ENCODE data around the gene GRM2.
"Not testable (repeated sequence)": the region's sequence is repeated elsewhere in the genome, so short reads cannot be mapped to it uniquely, and the experiment has no call there.

Gene GRM2

DNA sequence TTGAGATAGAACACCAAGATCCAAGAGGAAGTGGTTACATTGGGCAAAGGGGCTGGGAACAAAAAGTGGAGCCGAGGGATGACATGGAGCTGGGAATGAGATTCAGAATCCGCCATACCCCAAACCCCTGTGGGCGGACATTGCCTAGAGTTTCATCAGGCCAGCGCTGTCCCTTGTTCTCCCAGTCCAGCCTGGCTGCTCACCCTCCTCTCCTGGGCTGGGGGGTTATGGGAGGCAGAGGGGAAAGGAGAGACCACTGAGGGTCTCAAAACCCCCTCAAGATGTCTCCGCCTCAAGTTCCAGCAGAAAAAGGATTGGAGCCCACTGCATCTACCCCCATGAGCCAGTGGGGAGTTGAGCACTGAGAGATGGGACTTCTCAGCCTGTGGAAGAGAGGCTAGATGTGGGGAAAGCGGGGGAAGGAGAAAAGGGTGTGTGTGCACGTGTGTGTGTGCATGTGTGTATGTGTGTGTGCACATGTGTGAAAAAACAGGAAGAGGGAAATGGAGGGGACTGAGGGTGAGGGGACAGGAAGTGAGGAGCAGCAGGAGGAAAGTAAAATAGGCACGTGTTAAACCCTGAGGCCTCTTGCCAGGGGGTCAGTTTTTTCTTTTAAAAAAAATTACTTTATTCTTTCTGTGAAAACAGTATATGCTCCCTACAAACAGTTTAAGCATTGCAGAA is 14.3 kb downstream of the GRM2 start:
- DNase-seq = no peak

GRCh38 chr3:51722362-51722761 is 15.5 kb downstream of the GRM2 start:
- no peak for DNase-seq

DNA sequence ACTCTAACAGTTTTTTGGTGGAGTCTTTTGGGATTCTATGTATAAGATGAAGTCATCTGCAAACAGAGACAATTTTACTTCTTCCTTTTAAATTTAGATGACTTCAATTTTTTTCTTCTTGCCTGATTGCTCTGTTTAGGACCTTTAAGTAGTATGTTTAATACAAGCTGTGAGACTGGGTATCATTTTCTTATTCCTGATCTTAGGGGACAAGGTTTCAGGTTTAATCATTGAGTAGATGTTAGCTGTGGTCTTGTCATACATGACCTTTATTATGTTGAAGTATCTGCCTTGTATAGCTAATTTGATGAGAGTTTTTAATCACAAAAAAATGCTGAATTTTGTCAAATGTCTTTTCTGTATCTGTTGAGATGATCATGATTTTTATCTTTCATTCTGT is 20.6 kb downstream of the GRM2 start:
- DNase-seq = no peak

DNA sequence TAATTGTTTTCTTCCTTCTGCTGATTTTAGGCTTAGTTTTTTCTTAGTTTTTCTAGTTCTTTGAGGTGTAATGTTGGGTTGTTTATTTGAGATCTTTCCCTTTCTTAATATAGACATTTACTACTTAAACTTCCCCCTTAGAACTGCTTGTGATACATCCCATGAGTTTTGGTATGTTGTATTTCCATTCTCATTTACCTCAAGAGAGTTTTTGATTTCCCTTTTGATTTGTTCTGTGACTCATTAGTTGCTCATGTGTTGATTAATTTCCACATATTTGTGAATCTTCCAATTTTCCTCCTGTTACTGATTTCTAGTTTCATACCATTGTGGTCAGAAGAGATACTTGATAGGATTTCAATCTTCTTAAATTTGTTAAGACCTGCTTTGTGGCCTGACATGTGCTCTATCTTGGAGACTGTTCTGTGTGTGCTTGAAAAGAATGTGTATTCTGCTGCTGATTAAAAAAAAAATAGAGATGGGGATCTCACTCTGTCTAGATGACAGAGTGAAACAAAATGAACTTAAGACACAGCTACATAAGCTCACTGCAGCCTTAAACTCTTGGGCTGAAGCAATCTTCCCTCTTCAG is 22.3 kb downstream of the GRM2 start:
- no peak for DNase-seq

GRCh38 chr3:51733859-51734571 is 27.1 kb downstream of the GRM2 start:
- no peak for DNase-seq

- no peak for DNase-seq
These were observed 27.7 kb downstream of the GRM2 start for GRCh38 chr3:51734572-51734907.

- no peak for DNase-seq
These were observed 28.2 kb downstream of the GRM2 start for GRCh38 chr3:51735039-51735438.

- DNase-seq = no peak
These were observed 29.1 kb downstream of the GRM2 start for GRCh38 chr3:51735950-51736349.

GRCh38 chr3:51739110-51739509 is 32.2 kb downstream of the GRM2 start:
- no peak for DNase-seq

DNA sequence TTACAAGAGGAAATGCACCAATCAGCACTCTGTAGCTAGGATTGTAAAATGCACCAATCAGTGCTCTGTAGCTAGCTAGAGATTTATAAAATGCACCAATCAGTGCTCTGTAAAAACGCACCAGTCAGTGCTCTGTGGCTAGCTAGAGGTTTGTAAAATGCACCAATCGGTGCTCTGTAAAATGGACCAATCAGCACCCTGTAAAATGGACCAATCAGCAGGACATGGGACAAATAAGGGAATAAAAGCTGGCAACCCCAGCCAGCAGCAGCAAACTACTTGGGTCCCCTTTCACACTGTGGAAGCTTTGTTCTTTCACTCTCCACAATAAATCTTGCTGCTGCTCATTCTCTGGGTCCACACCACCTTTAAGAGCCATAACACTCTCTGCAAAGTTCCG is 35.5 kb downstream of the GRM2 start:
- DNase-seq = not testable (repeated sequence)

GRCh38 chr3:51742978-51743377 is 36.1 kb downstream of the GRM2 start:
- DNase-seq = not testable (repeated sequence)

GRCh38 chr3:51747840-51748239 is 41.0 kb downstream of the GRM2 start:
- no peak for DNase-seq

DNA sequence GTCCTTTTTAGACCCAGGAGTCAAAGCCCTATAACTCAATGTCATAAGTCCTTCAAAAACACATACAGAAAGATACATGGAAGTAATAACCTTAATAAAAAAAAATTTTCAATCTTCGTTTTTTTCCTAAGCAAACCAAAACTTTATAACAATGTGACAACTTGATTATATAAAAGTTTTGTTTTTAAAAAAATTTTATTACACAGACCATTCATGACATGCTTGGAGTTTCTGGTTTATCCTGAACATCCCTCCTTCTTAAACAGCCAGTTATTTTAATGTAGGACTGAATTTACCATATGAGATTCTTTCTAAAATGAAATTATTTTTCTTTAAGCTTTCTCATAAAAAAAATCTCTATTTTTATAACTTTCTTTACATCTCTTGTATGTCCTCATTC is 41.5 kb downstream of the GRM2 start:
- no peak for DNase-seq

GRCh38 chr3:51750878-51751277 is 44.0 kb downstream of the GRM2 start:
- no peak for DNase-seq

DNA sequence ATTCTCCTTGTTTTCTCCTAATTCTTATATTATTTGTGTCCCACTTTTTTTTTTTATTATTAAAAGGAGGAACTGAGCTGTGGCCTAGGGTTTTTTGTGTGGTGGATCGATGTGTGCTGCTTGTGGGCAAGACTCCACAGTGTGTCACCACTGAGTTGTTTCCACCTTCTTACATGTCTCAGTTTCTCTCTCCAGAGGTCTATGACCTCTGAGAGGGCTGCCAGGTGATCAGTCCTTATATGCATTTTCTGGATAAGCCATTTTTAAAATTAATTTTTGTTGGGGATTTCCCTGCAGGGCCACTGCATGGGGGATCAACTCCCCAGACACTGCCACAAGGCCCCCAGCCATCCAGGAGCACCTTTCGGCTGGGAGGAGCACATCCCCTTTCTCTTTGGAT is 44.4 kb downstream of the GRM2 start:
- no peak for DNase-seq

GRCh38 chr3:51753763-51754750 is 47.2 kb downstream of the GRM2 start:
- DNase-seq = not testable (repeated sequence)

GRCh38 chr3:51759203-51759602 is 52.3 kb downstream of the GRM2 start:
- DNase-seq = no peak

Measured in anterior cingulate cortex (tissue), 58 donors.